ENCODE results near the gene CD38.

The CD38 gene

DNA sequence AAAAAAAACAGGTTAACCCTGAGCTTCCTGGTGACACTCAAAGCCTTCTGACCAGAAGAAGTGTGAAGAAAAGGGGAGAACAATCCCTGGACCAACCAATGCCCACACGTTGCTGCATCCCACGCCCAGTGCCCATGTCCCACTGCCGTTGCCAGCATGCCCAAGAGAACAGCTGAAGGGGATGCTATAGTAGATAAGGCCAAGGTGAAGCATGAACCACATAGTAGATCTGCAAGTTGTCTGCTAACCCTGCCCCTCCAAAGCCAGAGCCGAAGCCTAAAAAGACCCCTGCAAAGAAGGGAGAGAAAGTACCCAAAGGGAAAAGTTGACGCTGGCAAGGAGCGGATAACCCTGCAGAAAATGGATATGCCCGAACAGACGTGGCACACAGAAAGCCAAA is 11.3 kb upstream of the CD38 start:
- Histone ChIP-seq H2BK12ac (ENCODE audit: low read length) (no peak overlapping the region), H3K14ac (ENCODE audit: low read length) (no peak overlapping the region), H3K27me3 (ENCODE audit: insufficient read depth, low read length) (no peaks in the 10 kb centered on the region), H4K91ac (ENCODE audit: low read depth, low read length) (no peak overlapping the region), H3K9ac (ENCODE audit: low read length) (no peak overlapping the region), H3K4ac (ENCODE audit: low read depth, low read length) (no peak overlapping the region), H2AFZ (ENCODE audit: insufficient read depth, low read length, poor library complexity) (no peak overlapping the region), H3K4me1 (ENCODE audit: control insufficient read depth in 1 of 2, insufficient read depth in 2 of 2, low read length in 2 of 2) (no peaks in the 10 kb centered on the region), H2AK5ac (ENCODE audit: low read length) (no peak overlapping the region), H3K4me3 (ENCODE audit: low read depth, low read length) (no peak overlapping the region), H4K8ac (ENCODE audit: low read depth, low read length) (no peak overlapping the region), H3K79me2 (ENCODE audit: control insufficient read depth, insufficient read depth, low read length, poor library complexity) (no peaks in the 10 kb centered on the region), H3K36me3 (ENCODE audit: control insufficient read depth in 1 of 2, insufficient read depth in 2 of 2, low read length in 2 of 2) (no peaks in the 10 kb centered on the region), H2BK120ac (ENCODE audit: insufficient read depth, low read length, poor library complexity) (no peak overlapping the region), H3K4me2 (ENCODE audit: low read length) (no peak overlapping the region), H3K79me1 (ENCODE audit: low read length) (no peaks in the 10 kb centered on the region), H3K18ac (ENCODE audit: low read length) (no peak overlapping the region), H3K27ac (ENCODE audit: low read depth, low read length) (no peak overlapping the region), H3K23ac (ENCODE audit: low read length) (no peak overlapping the region), H4K12ac (ENCODE audit: low read depth, low read length) (no peak overlapping the region), H2BK5ac (ENCODE audit: low read depth, low read length, poor library complexity) (no peak overlapping the region), H3K9me3 (ENCODE audit: insufficient read depth, low read depth, low read length) (peaks cover 2% of the 10 kb centered on the region)
- no peak for DNase-seq
- whole genome bisulfite sequencing (ENCODE audit: extremely low coverage, insufficient coverage, insufficient read length) = no CpG with 5 or more reads among the region's 8 CpGs

DNA sequence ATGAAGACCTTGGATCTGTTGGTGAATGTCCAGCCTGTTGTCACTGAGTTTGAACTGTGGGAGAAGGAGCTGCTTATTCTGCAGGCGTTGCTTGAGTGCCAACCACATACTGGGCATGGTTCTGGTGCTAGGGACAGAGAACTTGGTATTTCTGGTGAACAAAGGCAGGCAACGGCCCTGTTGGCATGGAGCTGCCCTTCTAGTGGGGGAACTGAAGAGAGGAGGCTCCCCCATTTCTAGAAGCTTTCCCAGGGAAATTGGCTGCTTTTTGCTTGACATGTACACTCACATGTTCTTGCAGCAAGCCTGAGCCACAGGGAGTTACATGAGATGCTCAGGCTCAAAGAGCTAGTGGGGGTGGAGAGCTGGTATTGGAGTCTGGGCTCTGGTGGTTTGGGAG is 8.9 kb upstream of the CD38 start:
- Histone ChIP-seq H4K91ac (ENCODE audit: low read depth, low read length) (no peak overlapping the region), H3K23ac (ENCODE audit: low read length) (no peak overlapping the region), H4K12ac (ENCODE audit: low read depth, low read length) (no peak overlapping the region), H3K4me3 (ENCODE audit: low read depth, low read length) (no peak overlapping the region), H4K8ac (ENCODE audit: low read depth, low read length) (no peak overlapping the region), H3K79me1 (ENCODE audit: low read length) (no peaks in the 10 kb centered on the region), H3K27ac (ENCODE audit: low read depth, low read length) (no peak overlapping the region), H3K18ac (ENCODE audit: low read length) (no peak overlapping the region), H2BK5ac (ENCODE audit: low read depth, low read length, poor library complexity) (no peak overlapping the region), H2BK120ac (ENCODE audit: insufficient read depth, low read length, poor library complexity) (no peak overlapping the region), H2AFZ (ENCODE audit: insufficient read depth, low read length, poor library complexity) (no peak overlapping the region), H3K27me3 (ENCODE audit: insufficient read depth, low read length) (no peaks in the 10 kb centered on the region), H3K4ac (ENCODE audit: low read depth, low read length) (no peak overlapping the region), H3K9ac (ENCODE audit: low read length) (no peak overlapping the region), H3K14ac (ENCODE audit: low read length) (no peak overlapping the region), H3K79me2 (ENCODE audit: control insufficient read depth, insufficient read depth, low read length, poor library complexity) (no peaks in the 10 kb centered on the region), H2AK5ac (ENCODE audit: low read length) (no peak overlapping the region), H3K9me3 (ENCODE audit: insufficient read depth, low read depth, low read length) (peaks cover 2% of the 10 kb centered on the region), H3K36me3 (ENCODE audit: control insufficient read depth in 1 of 2, insufficient read depth in 2 of 2, low read length in 2 of 2) (no peaks in the 10 kb centered on the region), H3K4me1 (ENCODE audit: control insufficient read depth in 1 of 2, insufficient read depth in 2 of 2, low read length in 2 of 2) (no peaks in the 10 kb centered on the region), H2BK12ac (ENCODE audit: low read length) (no peak overlapping the region), H3K4me2 (ENCODE audit: low read length) (no peak overlapping the region)
- no CpG with 5 or more reads among the region's 2 CpGs for WGBS (ENCODE audit: extremely low coverage, insufficient coverage, insufficient read length)
- DNase-seq = no peak

DNA sequence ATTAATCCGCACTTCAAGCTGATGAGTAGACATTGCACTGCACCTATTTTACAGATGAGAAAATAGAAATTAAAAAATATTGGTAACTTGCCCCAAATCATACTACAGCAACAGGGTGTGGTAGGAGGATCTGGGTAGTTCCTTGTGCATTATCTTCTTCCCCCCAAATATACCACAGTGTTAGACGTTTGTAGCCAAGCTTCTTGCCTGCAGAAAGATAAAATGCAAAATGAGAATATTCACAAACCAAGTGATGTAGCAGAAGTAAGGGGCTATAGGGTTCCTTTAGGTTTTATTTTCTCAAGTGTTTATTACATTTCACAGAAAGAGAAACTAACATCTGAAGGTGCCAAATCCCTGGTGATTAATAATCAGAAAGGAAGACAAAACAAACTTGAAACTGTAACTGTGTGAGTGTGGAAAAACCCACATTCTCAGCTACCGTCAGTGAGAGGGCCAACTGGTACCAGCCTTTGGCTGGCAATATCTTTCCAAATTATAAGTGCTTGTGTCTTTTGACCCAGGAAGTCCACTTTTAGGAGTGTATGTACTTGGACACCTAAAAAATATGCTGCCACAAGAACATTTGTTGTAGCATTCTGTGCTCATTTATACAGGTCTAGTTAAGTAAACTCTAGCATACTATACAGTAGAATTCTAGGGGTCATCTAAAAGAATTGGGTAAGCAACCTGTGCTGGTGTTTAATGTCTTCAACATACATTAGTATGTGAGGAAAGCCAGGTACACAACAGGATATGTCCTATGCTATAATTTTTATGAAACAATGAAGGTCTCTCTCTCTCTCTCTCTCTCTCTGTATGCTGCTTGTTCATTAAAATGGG is 6.7 kb upstream of the CD38 start:
- Histone ChIP-seq H2AK5ac (ENCODE audit: low read length) (no peak overlapping the region), H3K4me3 (ENCODE audit: low read depth, low read length) (no peak overlapping the region), H3K4me1 (ENCODE audit: control insufficient read depth in 1 of 2, insufficient read depth in 2 of 2, low read length in 2 of 2) (no peaks in the 10 kb centered on the region), H3K79me2 (ENCODE audit: control insufficient read depth, insufficient read depth, low read length, poor library complexity) (no peaks in the 10 kb centered on the region), H2BK5ac (ENCODE audit: low read depth, low read length, poor library complexity) (no peak overlapping the region), H3K27me3 (ENCODE audit: insufficient read depth, low read length) (no peaks in the 10 kb centered on the region), H2BK120ac (ENCODE audit: insufficient read depth, low read length, poor library complexity) (no peak overlapping the region), H4K8ac (ENCODE audit: low read depth, low read length) (no peak overlapping the region), H3K4ac (ENCODE audit: low read depth, low read length) (no peak overlapping the region), H3K27ac (ENCODE audit: low read depth, low read length) (no peak overlapping the region), H4K12ac (ENCODE audit: low read depth, low read length) (no peak overlapping the region), H3K4me2 (ENCODE audit: low read length) (no peak overlapping the region), H3K23ac (ENCODE audit: low read length) (no peak overlapping the region), H3K79me1 (ENCODE audit: low read length) (no peaks in the 10 kb centered on the region), H3K14ac (ENCODE audit: low read length) (no peak overlapping the region), H2AFZ (ENCODE audit: insufficient read depth, low read length, poor library complexity) (no peak overlapping the region), H3K18ac (ENCODE audit: low read length) (no peak overlapping the region), H2BK12ac (ENCODE audit: low read length) (no peak overlapping the region), H3K36me3 (ENCODE audit: control insufficient read depth in 1 of 2, insufficient read depth in 2 of 2, low read length in 2 of 2) (no peaks in the 10 kb centered on the region), H3K9me3 (ENCODE audit: insufficient read depth, low read depth, low read length) (no peaks in the 10 kb centered on the region), H3K9ac (ENCODE audit: low read length) (no peak overlapping the region), H4K91ac (ENCODE audit: low read depth, low read length) (no peak overlapping the region)
- WGBS (ENCODE audit: extremely low coverage, insufficient coverage, insufficient read length) = no CpG with 5 or more reads among the region's 3 CpGs
- no peak for DNase-seq

DNA sequence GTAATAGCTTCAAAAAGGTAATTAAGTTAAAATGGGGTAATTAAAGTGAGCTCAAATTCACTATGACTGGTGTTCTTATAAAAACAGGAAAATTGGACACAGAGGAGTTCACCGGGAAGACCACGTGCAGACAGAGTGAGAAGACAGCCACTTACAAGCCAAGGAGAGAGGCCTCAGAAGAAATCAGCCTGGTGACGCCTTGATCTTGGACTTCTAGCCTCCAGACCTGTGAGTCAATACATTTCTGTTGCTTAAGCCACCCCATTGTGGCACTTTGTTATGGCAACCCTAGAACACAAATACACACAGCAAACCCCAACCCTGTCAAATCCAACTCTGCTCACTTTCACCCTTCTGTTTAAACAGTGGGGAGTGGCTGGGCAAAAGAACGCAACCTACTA is 4.1 kb upstream of the CD38 start:
- Histone ChIP-seq H3K27me3 (ENCODE audit: insufficient read depth, low read length) (peaks cover 16% of the 10 kb centered on the region), H2BK12ac (ENCODE audit: low read length) (no peak overlapping the region), H3K4me1 (ENCODE audit: control insufficient read depth in 1 of 2, insufficient read depth in 2 of 2, low read length in 2 of 2) (peaks cover 5 to 6% of the 10 kb centered on the region in 2 experiments), H3K27ac (ENCODE audit: low read depth, low read length) (no peak overlapping the region), H3K4me2 (ENCODE audit: low read length) (no peak overlapping the region), H2BK120ac (ENCODE audit: insufficient read depth, low read length, poor library complexity) (no peak overlapping the region), H2AK5ac (ENCODE audit: low read length) (no peak overlapping the region), H3K23ac (ENCODE audit: low read length) (no peak overlapping the region), H4K8ac (ENCODE audit: low read depth, low read length) (no peak overlapping the region), H3K36me3 (ENCODE audit: control insufficient read depth in 1 of 2, insufficient read depth in 2 of 2, low read length in 2 of 2) (no peaks in the 10 kb centered on the region), H3K9me3 (ENCODE audit: insufficient read depth, low read depth, low read length) (no peaks in the 10 kb centered on the region), H3K79me1 (ENCODE audit: low read length) (no peaks in the 10 kb centered on the region), H2BK5ac (ENCODE audit: low read depth, low read length, poor library complexity) (no peak overlapping the region), H4K12ac (ENCODE audit: low read depth, low read length) (no peak overlapping the region), H3K18ac (ENCODE audit: low read length) (no peak overlapping the region), H4K91ac (ENCODE audit: low read depth, low read length) (no peak overlapping the region), H3K79me2 (ENCODE audit: control insufficient read depth, insufficient read depth, low read length, poor library complexity) (no peaks in the 10 kb centered on the region), H3K14ac (ENCODE audit: low read length) (no peak overlapping the region), H3K4ac (ENCODE audit: low read depth, low read length) (no peak overlapping the region), H3K9ac (ENCODE audit: low read length) (no peak overlapping the region), H2AFZ (ENCODE audit: insufficient read depth, low read length, poor library complexity) (no peak overlapping the region), H3K4me3 (ENCODE audit: low read depth, low read length) (no peak overlapping the region)
- peak; percentile 66 to 73 for DNase-seq
- WGBS (ENCODE audit: extremely low coverage, insufficient coverage, insufficient read length) = no CpG with 5 or more reads among the region's 4 CpGs

Measured in trophoblast cell (in vitro differentiated cells and primary cell).